Measurements from ENCODE around the gene GFOD1. TPM values are rescaled to one million over a fixed set of nuclear protein-coding genes. Genes with fewer than 3 reads are reported as not detected.

GFOD1 gene
- polyA plus RNA-seq, 1 donor from 2014 or later, result 7.0 TPM

GRCh38 chr6:13427316-13427715, 60.1 kb downstream of the GFOD1 start:
- Histone ChIP-seq H3K4me2 (ENCODE audit: low read length) (no peak overlapping the region), H3K27ac (ENCODE audit: low read length) (no peak overlapping the region), H3K9me3 (ENCODE audit: low read length) (no peaks in the 10 kb centered on the region), H3K9me2 (ENCODE audit: insufficient read depth, low read length) (no peaks in the 10 kb centered on the region), H4K20me1 (ENCODE audit: insufficient read depth) (no peaks in the 10 kb centered on the region), H3K79me2 (replicated peaks; ENCODE audit: insufficient read depth, low read length) (no peaks in the 10 kb centered on the region), H3K27me3 (ENCODE audit: insufficient read depth, low read depth, low read length) (no peaks in the 10 kb centered on the region), H2AFZ (ENCODE audit: low read depth, low read length) (no peak overlapping the region), H3K36me3 (ENCODE audit: insufficient read depth, low read length) (no peaks in the 10 kb centered on the region), H3K9ac (ENCODE audit: low read length) (no peak overlapping the region), H3F3A (ENCODE audit: insufficient read depth, low read length, poor library complexity, severe bottlenecking) (no peaks in the 10 kb centered on the region), H3K4me3 (ENCODE audit: low read length) (no peak overlapping the region)
- TF ChIP-seq RAD21 (conservative IDR thresholded peaks at IDR 0.05), result no peak
- TF ChIP-seq MXI1 (conservative IDR thresholded peaks at IDR 0.05; ENCODE audit: poor library complexity, severe bottlenecking), result no peak
- no peak for TF ChIP-seq POLR2AphosphoS5 (IDR thresholded peaks at IDR 0.05)
- no peak for TF ChIP-seq SMC3 (conservative IDR thresholded peaks at IDR 0.05; ENCODE audit: poor library complexity)
- TF ChIP-seq EP300 (conservative IDR thresholded peaks at IDR 0.05; ENCODE audit: poor library complexity, severe bottlenecking), result no peak
- TF ChIP-seq TAF1 (IDR thresholded peaks at IDR 0.05; ENCODE audit: low read depth), result no peak
- no peak for TF ChIP-seq REST (IDR thresholded peaks at IDR 0.05; ENCODE audit: borderline replicate concordance)
- TF ChIP-seq, protein P1, sequence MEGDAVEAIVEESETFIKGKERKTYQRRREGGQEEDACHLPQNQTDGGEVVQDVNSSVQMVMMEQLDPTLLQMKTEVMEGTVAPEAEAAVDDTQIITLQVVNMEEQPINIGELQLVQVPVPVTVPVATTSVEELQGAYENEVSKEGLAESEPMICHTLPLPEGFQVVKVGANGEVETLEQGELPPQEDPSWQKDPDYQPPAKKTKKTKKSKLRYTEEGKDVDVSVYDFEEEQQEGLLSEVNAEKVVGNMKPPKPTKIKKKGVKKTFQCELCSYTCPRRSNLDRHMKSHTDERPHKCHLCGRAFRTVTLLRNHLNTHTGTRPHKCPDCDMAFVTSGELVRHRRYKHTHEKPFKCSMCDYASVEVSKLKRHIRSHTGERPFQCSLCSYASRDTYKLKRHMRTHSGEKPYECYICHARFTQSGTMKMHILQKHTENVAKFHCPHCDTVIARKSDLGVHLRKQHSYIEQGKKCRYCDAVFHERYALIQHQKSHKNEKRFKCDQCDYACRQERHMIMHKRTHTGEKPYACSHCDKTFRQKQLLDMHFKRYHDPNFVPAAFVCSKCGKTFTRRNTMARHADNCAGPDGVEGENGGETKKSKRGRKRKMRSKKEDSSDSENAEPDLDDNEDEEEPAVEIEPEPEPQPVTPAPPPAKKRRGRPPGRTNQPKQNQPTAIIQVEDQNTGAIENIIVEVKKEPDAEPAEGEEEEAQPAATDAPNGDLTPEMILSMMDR (IDR thresholded peaks at IDR 0.05; ENCODE audit: poor library complexity, severe bottlenecking), result no peak
- TF ChIP-seq EZH2 (IDR thresholded peaks at IDR 0.05; ENCODE audit: borderline replicate concordance, insufficient read depth, low read length, poor library complexity, severe bottlenecking), result no peak

- no peaks in the 10 kb centered on the region for H3K79me2 ChIP-seq (replicated peaks; ENCODE audit: insufficient read depth, low read length)
- no peaks in the 10 kb centered on the region for H3K36me3 ChIP-seq (ENCODE audit: insufficient read depth, low read length)
- H3K9me3 ChIP-seq (ENCODE audit: low read length), result no peaks in the 10 kb centered on the region
- no peak overlapping the region for H3K9ac ChIP-seq (ENCODE audit: low read length)
- H3K4me3 ChIP-seq (ENCODE audit: low read length), result no peak overlapping the region
- no peaks in the 10 kb centered on the region for H3F3A ChIP-seq (ENCODE audit: insufficient read depth, low read length, poor library complexity, severe bottlenecking)
- no peak overlapping the region for H3K4me2 ChIP-seq (ENCODE audit: low read length)
- no peak overlapping the region for H2AFZ ChIP-seq (ENCODE audit: low read depth, low read length)
- no peaks in the 10 kb centered on the region for H4K20me1 ChIP-seq (ENCODE audit: insufficient read depth)
- no peak for TF ChIP-seq EP300 (conservative IDR thresholded peaks at IDR 0.05; ENCODE audit: poor library complexity, severe bottlenecking)
- TF ChIP-seq, protein P1 (IDR thresholded peaks at IDR 0.05; ENCODE audit: poor library complexity, severe bottlenecking), result no peak
- TF ChIP-seq RAD21 (conservative IDR thresholded peaks at IDR 0.05), result no peak
- no peak for TF ChIP-seq MXI1 (conservative IDR thresholded peaks at IDR 0.05; ENCODE audit: poor library complexity, severe bottlenecking)
- TF ChIP-seq EZH2 (IDR thresholded peaks at IDR 0.05; ENCODE audit: borderline replicate concordance, insufficient read depth, low read length, poor library complexity, severe bottlenecking), result no peak
- TF ChIP-seq REST (IDR thresholded peaks at IDR 0.05; ENCODE audit: borderline replicate concordance), result no peak
- no peak for TF ChIP-seq POLR2AphosphoS5 (IDR thresholded peaks at IDR 0.05)
- no peak overlapping the region for H3K27ac ChIP-seq (ENCODE audit: low read length)
- H3K9me2 ChIP-seq (ENCODE audit: insufficient read depth, low read length), result no peaks in the 10 kb centered on the region
- H3K27me3 ChIP-seq (ENCODE audit: insufficient read depth, low read depth, low read length), result no peaks in the 10 kb centered on the region
Observed at GRCh38 chr6:13425943-13426931, 61.2 kb downstream of the GFOD1 start.
